ENCODE measurements around the gene FGFR2.

DNA sequence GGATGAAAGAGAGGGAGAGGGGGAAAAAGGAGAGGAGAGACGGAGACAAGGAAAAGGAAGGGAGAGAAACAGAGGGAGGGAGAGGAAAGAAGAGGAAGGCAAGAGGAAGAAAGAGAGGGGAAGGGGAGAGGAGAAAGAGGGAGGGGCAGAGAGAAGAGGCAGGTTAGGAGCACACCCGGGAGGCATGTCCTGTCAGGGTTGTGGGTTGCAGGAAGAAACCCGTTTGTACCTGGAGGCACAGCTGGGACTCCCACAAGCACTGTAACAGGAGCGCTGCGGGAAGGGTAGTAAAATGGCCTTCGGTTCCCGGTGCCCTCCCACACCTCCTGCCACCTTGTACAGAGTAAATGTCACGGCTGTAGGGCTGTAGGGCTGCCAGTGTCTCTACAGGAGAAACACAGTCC is 24.7 kb downstream of the FGFR2 start:
- TF ChIP-seq, protein P1, sequence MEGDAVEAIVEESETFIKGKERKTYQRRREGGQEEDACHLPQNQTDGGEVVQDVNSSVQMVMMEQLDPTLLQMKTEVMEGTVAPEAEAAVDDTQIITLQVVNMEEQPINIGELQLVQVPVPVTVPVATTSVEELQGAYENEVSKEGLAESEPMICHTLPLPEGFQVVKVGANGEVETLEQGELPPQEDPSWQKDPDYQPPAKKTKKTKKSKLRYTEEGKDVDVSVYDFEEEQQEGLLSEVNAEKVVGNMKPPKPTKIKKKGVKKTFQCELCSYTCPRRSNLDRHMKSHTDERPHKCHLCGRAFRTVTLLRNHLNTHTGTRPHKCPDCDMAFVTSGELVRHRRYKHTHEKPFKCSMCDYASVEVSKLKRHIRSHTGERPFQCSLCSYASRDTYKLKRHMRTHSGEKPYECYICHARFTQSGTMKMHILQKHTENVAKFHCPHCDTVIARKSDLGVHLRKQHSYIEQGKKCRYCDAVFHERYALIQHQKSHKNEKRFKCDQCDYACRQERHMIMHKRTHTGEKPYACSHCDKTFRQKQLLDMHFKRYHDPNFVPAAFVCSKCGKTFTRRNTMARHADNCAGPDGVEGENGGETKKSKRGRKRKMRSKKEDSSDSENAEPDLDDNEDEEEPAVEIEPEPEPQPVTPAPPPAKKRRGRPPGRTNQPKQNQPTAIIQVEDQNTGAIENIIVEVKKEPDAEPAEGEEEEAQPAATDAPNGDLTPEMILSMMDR (IDR thresholded peaks at IDR 0.05) = no peak
- no peak for TF ChIP-seq POLR2A (IDR thresholded peaks at IDR 0.05)
- TF ChIP-seq POLR2AphosphoS5 (IDR thresholded peaks at IDR 0.05) = no peak
